HepG2 (cell line): ENCODE measurements around the gene SKI. TPM values are rescaled to one million over a fixed set of nuclear protein-coding genes. Genes with fewer than 3 reads are reported as not detected.

Experiments
- ARNTL ChIP-seq: sonication (generic); formaldehyde crosslinking; IDR thresholded peaks from 2 replicates; pipeline ENCODE4 v1.4.0; 2020; ENCODE audit warnings: mild to moderate bottlenecking, missing genetic modification reagents
- CEBPB ChIP-seq: IDR thresholded peaks from 2 replicates; pipeline ENCODE4 v1.6.1; 2011; ENCODE audit warnings: low read depth, low read length, improper control_type of control experiment, borderline replicate concordance
- CENPBD1 ChIP-seq: sonication (generic); formaldehyde crosslinking; IDR thresholded peaks from 2 replicates; pipeline ENCODE4 v1.8.0; 2022; ENCODE audit warnings: missing genetic modification reagents, low read depth, mild to moderate bottlenecking, borderline replicate concordance
- CREB1 ChIP-seq, 2 experiments: fragments of 450-650 bp in 1 of 2; IDR thresholded peaks; 2 replicates each; pipeline ENCODE4 v1.6.1; 2016 to 2017; ENCODE audit warnings: control low read depth in 1 of 2, mild to moderate bottlenecking in 1 of 2, missing compliant biosample characterization in 1 of 2, missing genetic modification characterization in 1 of 2
- FOXM1 ChIP-seq: sonication (generic); formaldehyde crosslinking; IDR thresholded peaks from 2 replicates; pipeline ENCODE4 v1.5.0; 2020; ENCODE audit warnings: missing genetic modification reagents
- HIVEP1 ChIP-seq: sonication (generic); formaldehyde crosslinking; IDR thresholded peaks from 2 replicates; pipeline ENCODE4 v1.4.0; 2020; ENCODE audit warnings: mild to moderate bottlenecking, missing genetic modification reagents
- HOXA3 ChIP-seq: sonication (generic); formaldehyde crosslinking; IDR thresholded peaks from 2 replicates; pipeline ENCODE4 v1.5.0; 2020; ENCODE audit warnings: missing genetic modification reagents
- KMT2B ChIP-seq: IDR thresholded peaks from 2 replicates; pipeline ENCODE4 v1.6.1; 2016; ENCODE audit warnings: missing genetic modification reagents, missing compliant biosample characterization
- MYC ChIP-seq: sonication (generic); formaldehyde crosslinking; IDR thresholded peaks from 2 replicates; pipeline ENCODE4 v1.9.0; 2021; ENCODE audit warnings: missing genetic modification reagents, borderline replicate concordance
- NFE2L1 ChIP-seq: sonication (generic); formaldehyde crosslinking; IDR thresholded peaks from 2 replicates; pipeline ENCODE4 v1.4.0; 2020; ENCODE audit warnings: missing genetic modification reagents, mild to moderate bottlenecking, borderline replicate concordance
- PHF8 ChIP-seq: sonication (generic); formaldehyde crosslinking; IDR thresholded peaks from 2 replicates; pipeline ENCODE4 v1.5.0; 2020; ENCODE audit warnings: missing genetic modification reagents
- PLRG1 ChIP-seq: fragments of 450-650 bp; conservative IDR thresholded peaks from 2 replicates; pipeline ENCODE4 v1.6.1; 2016
- RBFOX2 ChIP-seq: fragments of 200-400 bp; formaldehyde crosslinking; IDR thresholded peaks from 2 replicates; pipeline ENCODE4 v1.6.1; 2017; ENCODE audit warnings: low read depth, mild to moderate bottlenecking, low read length
- RERE ChIP-seq: IDR thresholded peaks from 2 replicates; pipeline ENCODE4 v1.6.1; 2016; ENCODE audit warnings: low read depth, missing genetic modification reagents, missing compliant biosample characterization
- SNAPC2 ChIP-seq: sonication (generic); formaldehyde crosslinking; IDR thresholded peaks from 2 replicates; pipeline ENCODE4 v1.8.1; 2022; ENCODE audit warnings: mild to moderate bottlenecking, missing genetic modification reagents
- ZC3H13 ChIP-seq: sonication (generic); formaldehyde crosslinking; IDR thresholded peaks from 2 replicates; pipeline ENCODE4 v1.8.1; 2023; ENCODE audit warnings: mild to moderate bottlenecking, missing genetic modification reagents, moderate library complexity
- ZNF207 ChIP-seq: fragments of 450-650 bp; IDR thresholded peaks from 2 replicates; pipeline ENCODE4 v1.6.1; 2016; ENCODE audit warnings: antibody characterized with exemption, borderline replicate concordance
- ZNF343 ChIP-seq: sonication (generic); formaldehyde crosslinking; IDR thresholded peaks from 2 replicates; pipeline ENCODE4 v1.4.0; 2020; ENCODE audit warnings: mild to moderate bottlenecking, missing genetic modification reagents
- ZNF468 ChIP-seq: sonication (generic); formaldehyde crosslinking; IDR thresholded peaks from 2 replicates; pipeline ENCODE4 v1.8.0; 2022; ENCODE audit warnings: mild to moderate bottlenecking, moderate library complexity, missing genetic modification reagents
- ZNF678 ChIP-seq: sonication (generic); formaldehyde crosslinking; IDR thresholded peaks from 2 replicates; pipeline ENCODE4 v1.4.0; 2020; ENCODE audit warnings: mild to moderate bottlenecking, missing genetic modification reagents
- polyA plus RNA-seq, 8 experiments: library from polyadenylated mRNA; depleted of rRNA in 3 of 8; stranded (reverse) in 7 of 8; unstranded in 1 of 8; fragments of >200 nt; fragmentation: Illumina TruSeq in 4 of 8; extraction: Trizol in 4 of 8; gene quantifications; 2 replicates each; pipeline versions ENCODE4 v1.2.1 to v1.2.3, GENCODE V29; 2011 to 2016; ENCODE audit warnings: low read depth in 4 of 8, missing spikeins in 1 of 8, mixed read lengths in 1 of 8; ENCODE audit not compliant: insufficient read depth in 1 of 8
- total RNA-seq, 5 experiments: library from RNA; depleted of rRNA; stranded (reverse); fragments of >200 nt; fragmentation: Illumina TruSeq; extraction: Trizol; gene quantifications; 2 replicates each; pipeline ENCODE4 v1.2.3, GENCODE V29; 2016; ENCODE audit warnings: low read depth in 1 of 5
- TF ChIP-seq, protein P1 (sequence below): sonication (generic); formaldehyde crosslinking; IDR thresholded peaks from 2 replicates; pipeline ENCODE4 v1.5.0; 2020; ENCODE audit warnings: mild to moderate bottlenecking, missing genetic modification reagents, moderate library complexity
- TF ChIP-seq, protein P2 (sequence below): sonication (generic); formaldehyde crosslinking; IDR thresholded peaks from 2 replicates; pipeline ENCODE4 v1.4.0; 2020; ENCODE audit warnings: mild to moderate bottlenecking, missing genetic modification reagents

SKI gene
- total and polyA plus RNA-seq, 2 of the 13 experiments (the other 11 are each of a cell fraction or from before 2014, with no cell fraction given), result 4.7 to 6.9 TPM

DNA sequence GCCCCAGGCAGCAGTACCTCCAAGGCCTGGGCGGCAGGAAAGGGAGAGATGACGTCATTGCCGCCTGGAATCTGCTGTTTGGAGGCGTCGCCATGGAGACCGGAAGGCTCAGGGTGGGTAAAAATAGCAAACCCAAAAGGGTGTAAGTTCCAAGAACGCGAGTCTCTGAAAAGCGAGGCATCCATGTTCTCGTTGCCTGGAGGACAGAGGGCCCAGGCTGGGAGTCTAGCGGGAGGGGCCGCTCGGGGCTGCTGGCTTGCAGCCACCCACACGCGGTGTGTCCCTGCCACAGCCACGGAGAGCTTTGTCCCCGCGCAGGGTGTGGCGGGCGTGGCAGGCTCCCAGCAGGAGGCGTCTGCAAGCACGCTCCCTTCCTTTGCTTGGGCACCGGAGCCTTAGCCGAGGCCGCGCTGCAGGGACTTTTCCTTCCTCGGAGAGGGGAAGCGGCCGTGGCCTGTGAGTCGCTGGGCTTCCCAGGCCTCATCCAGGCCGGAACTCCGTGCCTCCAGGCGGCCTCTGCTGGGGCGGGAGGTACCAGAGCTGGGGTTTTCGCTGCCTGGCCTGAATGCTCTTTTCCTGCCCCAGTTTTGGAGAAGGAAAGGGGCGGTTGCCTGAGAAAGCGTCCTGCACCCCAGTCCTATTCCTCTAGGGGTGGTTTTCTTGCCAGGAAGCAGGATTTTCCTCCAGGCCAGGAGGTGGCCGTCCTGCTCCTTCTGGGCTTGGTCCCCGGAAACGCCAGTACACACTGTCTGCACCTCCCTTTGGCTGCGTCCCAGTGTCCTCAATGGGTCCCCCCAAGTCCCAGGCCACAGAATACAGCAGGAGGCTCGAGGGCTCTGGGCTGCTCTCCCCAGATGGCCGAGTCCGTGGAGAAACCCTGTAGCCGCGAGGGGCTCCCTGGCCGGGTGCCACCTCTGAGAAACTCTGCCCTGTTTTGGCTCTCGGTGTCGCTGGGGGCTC is 15.3 kb upstream of the SKI start (continued):
- TF ChIP-seq ZC3H13 (CRISPR knock-in tag) (no peak), ZNF207 (no peak), PHF8 (CRISPR knock-in tag) (peak; percentile 32), RERE (CRISPR knock-in tag) (no peak), RBFOX2 (peak; percentile 41; the same call in 1 of the 2 replicates), KMT2B (CRISPR knock-in tag) (no peak), PLRG1 (no peak), NFE2L1 (no peak), ZNF343 (no peak), HOXA3 (CRISPR knock-in tag) (peak; percentile 58), ZNF678 (CRISPR knock-in tag) (no peak), ZNF468 (CRISPR knock-in tag) (no peak), CREB1 (IDR thresholded peaks at IDR 0.05) (peak; percentile 92), CREB1 (CRISPR knock-in tag; IDR thresholded peaks at IDR 0.05) (peak; percentile 55), HIVEP1 (CRISPR knock-in tag) (no peak), CEBPB (no peak), FOXM1 (CRISPR knock-in tag) (no peak), MYC (CRISPR knock-in tag) (peak; percentile 21; the same call in 1 of the 2 replicates), CENPBD1 (CRISPR knock-in tag) (no peak), ARNTL (CRISPR knock-in tag) (no peak), SNAPC2 (CRISPR knock-in tag) (no peak)
- TF ChIP-seq, protein P1, sequence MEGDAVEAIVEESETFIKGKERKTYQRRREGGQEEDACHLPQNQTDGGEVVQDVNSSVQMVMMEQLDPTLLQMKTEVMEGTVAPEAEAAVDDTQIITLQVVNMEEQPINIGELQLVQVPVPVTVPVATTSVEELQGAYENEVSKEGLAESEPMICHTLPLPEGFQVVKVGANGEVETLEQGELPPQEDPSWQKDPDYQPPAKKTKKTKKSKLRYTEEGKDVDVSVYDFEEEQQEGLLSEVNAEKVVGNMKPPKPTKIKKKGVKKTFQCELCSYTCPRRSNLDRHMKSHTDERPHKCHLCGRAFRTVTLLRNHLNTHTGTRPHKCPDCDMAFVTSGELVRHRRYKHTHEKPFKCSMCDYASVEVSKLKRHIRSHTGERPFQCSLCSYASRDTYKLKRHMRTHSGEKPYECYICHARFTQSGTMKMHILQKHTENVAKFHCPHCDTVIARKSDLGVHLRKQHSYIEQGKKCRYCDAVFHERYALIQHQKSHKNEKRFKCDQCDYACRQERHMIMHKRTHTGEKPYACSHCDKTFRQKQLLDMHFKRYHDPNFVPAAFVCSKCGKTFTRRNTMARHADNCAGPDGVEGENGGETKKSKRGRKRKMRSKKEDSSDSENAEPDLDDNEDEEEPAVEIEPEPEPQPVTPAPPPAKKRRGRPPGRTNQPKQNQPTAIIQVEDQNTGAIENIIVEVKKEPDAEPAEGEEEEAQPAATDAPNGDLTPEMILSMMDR, result peak; percentile 13; the same call in 1 of the 2 replicates
- TF ChIP-seq, protein P2, sequence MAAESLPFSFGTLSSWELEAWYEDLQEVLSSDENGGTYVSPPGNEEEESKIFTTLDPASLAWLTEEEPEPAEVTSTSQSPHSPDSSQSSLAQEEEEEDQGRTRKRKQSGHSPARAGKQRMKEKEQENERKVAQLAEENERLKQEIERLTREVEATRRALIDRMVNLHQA, result no peak
